K562 (cell line): ENCODE results near the gene CC2D1A. TPM values are rescaled to one million over a fixed set of nuclear protein-coding genes. Genes with fewer than 3 reads are reported as not detected.

Source experiments
- ATAC-seq: fragments of 200-7000 bp; cut with Tn5 transposase; 3 replicates; pipeline ENCODE4 v1.9.1; 2020; ENCODE audit warnings: moderate library complexity
- BruUV-seq: library from RNA; stranded (reverse); fragments of 400-500 nt; replicated peaks from 2 replicates; lab custom pipeline; 2021; lab: Mats Ljungman, UMichigan
- CTCF ChIA-PET: fragments of 300-600 bp; formaldehyde crosslinking; extraction: SDS; loops from one replicate; lab custom pipeline; 2021; ENCODE audit warnings: low intra/inter-chr PET ratio; lab: Yijun Ruan, JAX
- POLR2A ChIA-PET: fragments of 300-600, 350-650 bp; sonication (Branson Sonifier 250); formaldehyde crosslinking; extraction: SDS; loops from one replicate; lab custom pipeline; 2021; ENCODE audit warnings: antibody characterized with exemption, inconsistent platforms; lab: Yijun Ruan, JAX
- DNase-seq, 4 experiments: peaks; one replicate each; pipeline versions ENCODE4 v3.0.0 to v3.0.0-alpha.2; 2011 to 2018; ENCODE audit warnings: low spot score in 3 of 4, mixed read lengths in 3 of 4; ENCODE audit errors: extremely low read depth in 1 of 4
- FAIRE-seq: peaks from 2 replicates; lab custom pipeline; 2011; peaks lifted over from hg19 to GRCh38; lab: Jason Lieb, UNC
- H2AFZ ChIP-seq: 2 replicates; pipeline ENCODE4 v1.6.0; 2011; ENCODE audit warnings: low read depth, low read length, control low read depth, inconsistent platforms
- H3K27ac ChIP-seq: fragments of 200-600 bp; 3 replicates; pipeline ENCODE4 v1.8.0; 2011; ENCODE audit warnings: low read depth, mild to moderate bottlenecking, control low read depth, inconsistent platforms, low read length, moderate library complexity, mixed read lengths; ENCODE audit errors: extremely low read depth
- H3K27me3 ChIP-seq, 2 experiments: fragments of 300-600 bp in 1 of 2; 2 replicates in 1 of 2; 3 replicates in 1 of 2; pipeline versions ENCODE4 v1.6.0 to v1.8.0; 2011; ENCODE audit warnings: inconsistent platforms in 2 of 2, low read length in 2 of 2, mild to moderate bottlenecking in 1 of 2, mixed read lengths in 1 of 2, moderate library complexity in 1 of 2; ENCODE audit not compliant: control insufficient read depth in 2 of 2, insufficient read depth in 2 of 2
- H3K36me3 ChIP-seq: fragments of 300-600 bp; 3 replicates; pipeline ENCODE4 v1.8.0; 2011; ENCODE audit warnings: mild to moderate bottlenecking, low read length, inconsistent platforms; ENCODE audit not compliant: control insufficient read depth, insufficient read depth
- H3K4me1 ChIP-seq, 2 experiments: fragments of 200-600 bp in 1 of 2; replicated peaks in 1 of 2; 2 replicates in 1 of 2; 3 replicates in 1 of 2; pipeline versions ENCODE4 v1.5.1 to v1.8.0; 2011; ENCODE audit warnings: inconsistent platforms in 2 of 2, low read length in 2 of 2, mild to moderate bottlenecking in 1 of 2, mixed read lengths in 1 of 2, moderate library complexity in 1 of 2; ENCODE audit not compliant: control insufficient read depth in 2 of 2, insufficient read depth in 2 of 2
- H3K4me2 ChIP-seq: 2 replicates; pipeline ENCODE4 v1.6.1; 2011; ENCODE audit warnings: low read length, control low read depth, inconsistent platforms, mixed read lengths; ENCODE audit not compliant: insufficient read depth
- H3K4me3 ChIP-seq: fragments of 200-600 bp; sonication (generic), shearing (Covaris generic); 2 replicates; pipeline ENCODE4 v1.5.1; 2016; ENCODE audit warnings: control low read depth, inconsistent platforms
- H3K79me2 ChIP-seq: fragments of 200-600 bp; 3 replicates; pipeline ENCODE4 v1.8.0; 2011; ENCODE audit warnings: low read length, inconsistent platforms; ENCODE audit not compliant: control insufficient read depth, insufficient read depth
- H3K9ac ChIP-seq, 2 experiments: 2 replicates each; pipeline versions ENCODE4 v1.6.0 to v1.6.1; 2011; ENCODE audit warnings: low read depth in 2 of 2, low read length in 2 of 2, control low read depth in 1 of 2, inconsistent platforms in 1 of 2, mild to moderate bottlenecking in 1 of 2, mixed read lengths in 1 of 2; ENCODE audit not compliant: insufficient read depth in 1 of 2
- H3K9me1 ChIP-seq: one replicate; pipeline ENCODE4 v1.6.0; 2011; ENCODE audit warnings: inconsistent platforms, mild to moderate bottlenecking, low read length, moderate library complexity; ENCODE audit not compliant: control insufficient read depth, insufficient read depth
- H3K9me3 ChIP-seq: replicated peaks from 2 replicates; pipeline ENCODE4 v1.5.1; 2011; ENCODE audit warnings: low read depth, low read length, inconsistent platforms; ENCODE audit not compliant: control insufficient read depth, insufficient read depth
- H4K20me1 ChIP-seq: replicated peaks from 2 replicates; pipeline ENCODE4 v1.6.1; 2011; ENCODE audit warnings: low read length, inconsistent platforms, mixed read lengths; ENCODE audit not compliant: control insufficient read depth, insufficient read depth
- TAF7 ChIP-seq: fragments of 450-650 bp; IDR thresholded peaks from 2 replicates; pipeline ENCODE4 v1.6.1; 2016; ENCODE audit warnings: missing genetic modification characterization, missing compliant biosample characterization
- ZNF316 ChIP-seq: fragments of 450-650 bp; IDR thresholded peaks from 2 replicates; pipeline ENCODE4 v1.6.1; 2016
- WGBS: fragments of 100-300 bp; shearing (Covaris generic); methylation state at CpG from one replicate; pipeline ENCODE4 v1.1.6; 2016; ENCODE audit warnings: low coverage, mixed read lengths; ENCODE audit not compliant: insufficient coverage; ENCODE audit errors: missing lambda C conversion rate; 5-methylcytosine and 5-hydroxymethylcytosine counted together
- in situ Hi-C: fragments of 300-500 bp; cut with MboI; formaldehyde crosslinking; loops from 4 replicates; pipeline ENCODE4 v1.15.0; 2018; ENCODE audit warnings: inconsistent platforms, mixed read lengths
- intact Hi-C: fragments of 100-400 bp; cut with micrococcal nuclease; formaldehyde crosslinking; loops from 2 replicates; pipeline ENCODE4 v1.14.2; 2022
- polyA plus RNA-seq, 8 experiments: library from polyadenylated mRNA; depleted of rRNA in 4 of 8; stranded (reverse) in 5 of 8; unstranded in 3 of 8; fragments of >200 nt; fragmentation: Nextera tagmentation in 2 of 8; fragmentation: Illumina TruSeq in 1 of 8; extraction: Ambion mirVana in 2 of 8; extraction: Trizol in 1 of 8; gene quantifications; 2 replicates each; pipeline versions ENCODE4 v1.2.1 to v1.2.3, GENCODE V29; 2011 to 2014; ENCODE audit warnings: inconsistent platforms in 1 of 8, missing spikeins in 1 of 8
- total RNA-seq, 7 experiments: library from RNA; depleted of rRNA in 6 of 7; stranded (reverse); fragments of >200 nt in 6 of 7; fragmentation: Illumina TruSeq in 2 of 7; extraction: Trizol in 2 of 7; gene quantifications; 2 replicates each; pipeline versions ENCODE4 v1.2.1 to v1.2.3, GENCODE V29; 2011 to 2021; ENCODE audit warnings: low replicate concordance in 1 of 7
- TF ChIP-seq, protein P1 (sequence below): sonication (generic); formaldehyde crosslinking; IDR thresholded peaks from 2 replicates; pipeline ENCODE4 v1.9.0; 2022; ENCODE audit warnings: mild to moderate bottlenecking, missing genetic modification reagents
- TF ChIP-seq, protein P2 (sequence below), 3 experiments: IDR thresholded peaks in 2 of 3; conservative IDR thresholded peaks in 1 of 3; 2 replicates each; pipeline ENCODE4 v1.5.1; 2011 to 2012; ENCODE audit warnings: low read length in 3 of 3, mild to moderate bottlenecking in 3 of 3, control low read depth in 2 of 3, improper control_type of control experiment in 1 of 3, inconsistent platforms in 1 of 3, low read depth in 1 of 3, mixed read lengths in 1 of 3, moderate library complexity in 1 of 3; ENCODE audit not compliant: insufficient read depth in 2 of 3

CC2D1A gene
- total and polyA plus RNA-seq, 9 of the 15 experiments (the other 6 are each of a cell fraction or from before 2014, with no cell fraction given), result 0.32 to 31.0 (median 12.9) TPM

GRCh38 chr19:13882836-13883235, 23.2 kb upstream of the CC2D1A start:
- WGBS, result 75% methylated on average over 10 of the region's 12 CpGs
- FAIRE-seq, result no peak
- Histone ChIP-seq H4K20me1 (no peaks in the 10 kb centered on the region), H3K9me1 (no peaks in the 10 kb centered on the region), H3K27me3 (no peaks in the 10 kb centered on the region; a peak in 1 of 5 replicates), H3K79me2 (no peaks in the 10 kb centered on the region), H3K36me3 (no peaks in the 10 kb centered on the region), H3K27ac (no peak overlapping the region), H3K9ac (peak overlapping the region in 1 of 2 experiments; percentile 14; a peak in 2 of 4 replicates)
- POLR2A ChIA-PET, result interaction anchor here (1.0 kb wide), 1 partner anchor 19 kb away, joined by 4 read pairs; no protein-coding TSS in a partner anchor
- no peak for DNase-seq
- intact Hi-C loops, result loop anchor here (5.0 kb wide), 1 partner anchor 464 kb away; no protein-coding TSS in a partner anchor
- in situ Hi-C loops, result loop anchor here (5.0 kb wide), 1 partner anchor 189 kb away; the partner anchor contains the start of gene MISP3
- TF ChIP-seq, protein P1, sequence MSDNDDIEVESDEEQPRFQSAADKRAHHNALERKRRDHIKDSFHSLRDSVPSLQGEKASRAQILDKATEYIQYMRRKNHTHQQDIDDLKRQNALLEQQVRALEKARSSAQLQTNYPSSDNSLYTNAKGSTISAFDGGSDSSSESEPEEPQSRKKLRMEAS, result peak; percentile 39; the same call in 1 of the 2 replicates
- TF ChIP-seq TAF7 (tag), result no peak
- TF ChIP-seq, all 486 proteins: peak for 1
- no peak for ATAC-seq
- Histone ChIP-seq H2AFZ (0 out of 2 replicates have a peak overlapping the region, but pooled peaks have one; percentile 14), H3K4me1 (peaks cover 21 to 60% of the 10 kb centered on the region in 2 experiments), H3K9me3 (no peaks in the 10 kb centered on the region), H3K4me3 (no peak overlapping the region), H3K4me2 (no peak overlapping the region)
- BruUV-seq, result no TSS peak
- CTCF ChIA-PET, result no interaction called here

DNA sequence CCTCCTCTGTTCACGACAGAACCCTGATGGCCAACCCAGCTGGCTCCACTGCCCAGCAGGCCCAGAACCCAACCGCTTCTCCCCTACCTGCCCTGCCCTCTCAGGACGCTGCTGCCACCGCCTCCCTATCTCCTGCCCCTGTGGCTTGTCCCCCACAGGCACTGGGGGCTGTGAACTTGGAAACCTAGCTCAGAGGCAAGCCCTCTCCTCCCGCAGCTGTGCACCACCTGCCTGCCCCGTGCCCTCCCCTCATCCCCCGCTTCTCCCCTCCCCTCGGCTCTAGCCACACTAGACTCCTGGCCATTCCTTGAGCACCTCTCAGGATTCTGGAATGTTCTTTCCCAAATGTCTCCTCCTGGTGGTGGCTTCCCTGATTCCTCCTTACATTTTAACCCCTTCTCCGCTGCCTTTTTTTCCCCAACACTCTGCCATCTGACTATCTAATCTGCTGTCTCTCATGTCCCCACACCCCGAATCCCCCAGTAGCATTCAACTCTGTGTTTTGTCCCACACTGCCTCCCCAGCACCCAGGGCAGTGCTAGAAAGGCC, 22.4 kb upstream of the CC2D1A start:
- no TSS peak for BruUV-seq
- Histone ChIP-seq H3K4me2 (no peak overlapping the region), H3K9me1 (no peaks in the 10 kb centered on the region), H3K79me2 (no peaks in the 10 kb centered on the region), H3K27me3 (no peaks in the 10 kb centered on the region; a peak in 1 of 5 replicates), H3K27ac (no peak overlapping the region), H2AFZ (no peak overlapping the region), H3K9ac (peak overlapping the region in 1 of 2 experiments; percentile 66; a peak in 2 of 4 replicates), H3K36me3 (no peaks in the 10 kb centered on the region), H3K4me3 (no peak overlapping the region), H4K20me1 (no peaks in the 10 kb centered on the region), H3K4me1 (peaks cover 21 to 66% of the 10 kb centered on the region in 2 experiments), H3K9me3 (no peaks in the 10 kb centered on the region)
- in situ Hi-C loops, result loop anchor here (5.0 kb wide), 1 partner anchor 189 kb away; the partner anchor contains the start of gene MISP3
- ATAC-seq, result no peak
- DNase-seq, result peak in 2 of 4 experiments; percentile 37 to 40
- intact Hi-C loops, result loop anchor here (5.0 kb wide), 1 partner anchor 464 kb away; no protein-coding TSS in a partner anchor
- no peak for TF ChIP-seq ZNF316
- TF ChIP-seq, protein P2, sequence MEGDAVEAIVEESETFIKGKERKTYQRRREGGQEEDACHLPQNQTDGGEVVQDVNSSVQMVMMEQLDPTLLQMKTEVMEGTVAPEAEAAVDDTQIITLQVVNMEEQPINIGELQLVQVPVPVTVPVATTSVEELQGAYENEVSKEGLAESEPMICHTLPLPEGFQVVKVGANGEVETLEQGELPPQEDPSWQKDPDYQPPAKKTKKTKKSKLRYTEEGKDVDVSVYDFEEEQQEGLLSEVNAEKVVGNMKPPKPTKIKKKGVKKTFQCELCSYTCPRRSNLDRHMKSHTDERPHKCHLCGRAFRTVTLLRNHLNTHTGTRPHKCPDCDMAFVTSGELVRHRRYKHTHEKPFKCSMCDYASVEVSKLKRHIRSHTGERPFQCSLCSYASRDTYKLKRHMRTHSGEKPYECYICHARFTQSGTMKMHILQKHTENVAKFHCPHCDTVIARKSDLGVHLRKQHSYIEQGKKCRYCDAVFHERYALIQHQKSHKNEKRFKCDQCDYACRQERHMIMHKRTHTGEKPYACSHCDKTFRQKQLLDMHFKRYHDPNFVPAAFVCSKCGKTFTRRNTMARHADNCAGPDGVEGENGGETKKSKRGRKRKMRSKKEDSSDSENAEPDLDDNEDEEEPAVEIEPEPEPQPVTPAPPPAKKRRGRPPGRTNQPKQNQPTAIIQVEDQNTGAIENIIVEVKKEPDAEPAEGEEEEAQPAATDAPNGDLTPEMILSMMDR (IDR thresholded peaks at IDR 0.05 in 2 of 3, conservative IDR thresholded peaks at IDR 0.05 in 1 of 3; ENCODE audit: insufficient read depth in 2 of 3, low read depth in 1 of 3, low read length in 3 of 3), result peak in 1 of 3 experiments; percentile 24; a peak in 2 of 6 replicates
- WGBS, result 70% methylated on average over 9 of the region's 10 CpGs
- FAIRE-seq, result no peak
- POLR2A ChIA-PET, result interaction anchor here (0.9 kb wide), 1 partner anchor 14 kb away, joined by 4 read pairs; no protein-coding TSS in a partner anchor
- CTCF ChIA-PET, result no interaction called here
